Measurements from ENCODE around the gene SPG7.

Gene SPG7

DNA sequence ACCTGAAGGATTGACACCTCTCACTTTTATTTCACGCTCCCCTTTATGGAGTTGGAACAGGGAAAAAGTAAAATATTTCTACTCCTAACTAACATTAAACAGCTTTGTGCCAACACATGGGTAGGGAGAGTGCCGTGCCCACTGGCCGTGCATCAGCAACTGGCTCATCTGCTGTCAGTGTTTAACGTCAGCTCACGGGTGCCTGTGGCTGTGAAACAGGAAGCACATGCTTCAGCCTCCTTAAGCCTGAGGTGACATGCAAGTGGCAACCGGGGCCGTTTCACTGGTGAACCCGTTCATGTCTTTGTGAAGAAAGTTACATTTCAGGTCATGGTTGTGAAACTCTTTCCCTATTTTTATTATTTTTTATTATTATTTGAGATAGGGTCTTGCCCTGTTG is 3.2 kb downstream of the SPG7 start:
- FAIRE-seq, result no peak
- DNase-seq (ENCODE audit: low spot score), result no peak

DNA sequence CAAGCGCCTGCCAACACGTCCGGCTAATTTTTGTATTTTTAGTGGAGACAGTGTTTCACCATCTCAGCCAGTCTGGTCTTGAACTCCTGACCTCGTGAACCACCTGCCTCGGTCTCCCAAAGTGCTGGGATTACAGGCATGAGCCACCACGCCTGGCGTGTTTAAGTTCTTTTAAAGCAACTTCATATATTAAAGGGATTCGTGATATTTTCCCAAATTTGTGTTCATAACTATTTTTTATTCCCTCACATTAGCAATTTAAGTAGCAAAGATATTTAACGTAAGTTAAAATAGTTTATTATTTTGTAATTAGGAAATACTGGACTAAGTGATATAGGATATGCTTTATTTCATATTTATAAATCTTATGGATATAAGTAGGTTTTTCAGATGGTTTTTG is 4.2 kb downstream of the SPG7 start:
- DNase-seq (ENCODE audit: low spot score) (no peak), FAIRE-seq (no peak)

DNA sequence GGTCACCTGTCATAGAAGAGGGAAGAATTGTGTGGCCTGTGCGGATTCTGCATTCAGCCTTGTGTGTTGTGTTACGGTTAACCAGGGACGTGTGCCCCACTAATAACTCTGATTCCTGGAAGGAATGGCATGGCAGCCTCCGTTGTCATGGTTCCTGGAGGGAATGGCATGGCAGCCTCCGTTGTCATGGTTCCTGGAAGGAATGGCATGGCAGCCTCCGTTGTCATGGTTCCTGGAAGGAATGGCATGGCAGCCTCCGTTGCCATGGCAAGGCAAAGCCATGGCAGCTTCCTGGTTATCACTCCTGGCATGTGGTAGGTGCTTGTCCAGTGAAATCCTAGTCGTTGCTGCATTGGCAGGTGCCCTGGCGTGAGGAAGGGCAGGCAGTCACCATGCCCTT is 8.9 kb downstream of the SPG7 start:
- FAIRE-seq, result no peak
- no peak for DNase-seq (ENCODE audit: low spot score)

DNA sequence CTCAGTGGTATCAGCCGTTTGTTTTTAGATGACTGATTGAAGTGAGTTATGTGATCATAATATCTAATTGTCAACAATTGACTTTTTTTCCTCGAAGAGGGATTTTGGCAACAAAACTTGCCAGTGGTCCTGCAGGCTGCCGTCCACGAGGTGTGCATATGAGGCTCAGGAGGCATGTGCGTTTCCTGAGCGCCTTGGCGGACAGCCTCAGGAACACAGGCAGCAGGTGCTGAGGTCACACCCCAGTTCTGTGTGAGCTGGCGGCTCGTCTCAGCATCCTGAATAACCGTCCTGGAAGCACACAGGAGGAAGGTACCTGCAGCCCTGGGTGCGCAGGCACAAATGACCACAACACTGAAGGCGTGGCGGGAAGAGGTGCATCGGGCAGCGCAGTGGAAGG is 11.7 kb downstream of the SPG7 start:
- DNase-seq (ENCODE audit: low spot score), result no peak
- FAIRE-seq, result no peak

DNA sequence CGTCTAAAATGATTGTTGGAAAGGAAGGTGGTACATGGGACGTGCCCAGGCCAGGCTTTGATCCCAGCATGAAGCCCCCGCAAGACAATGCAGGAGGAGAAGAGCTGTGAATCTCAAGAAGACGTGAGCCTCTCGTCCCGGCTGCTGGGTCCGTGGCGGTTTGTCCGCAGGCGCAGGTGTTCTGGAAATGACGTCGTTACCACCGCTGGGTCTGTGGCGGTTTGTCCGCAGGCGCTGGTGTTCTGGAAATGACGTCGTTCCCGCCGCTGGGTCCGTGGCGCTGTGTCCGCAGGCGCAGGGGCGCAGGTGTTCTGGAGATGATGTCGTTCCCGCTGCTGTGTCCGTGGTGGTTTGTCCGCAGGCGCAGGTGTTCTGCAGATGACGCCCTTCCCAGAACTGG is 14.1 kb downstream of the SPG7 start:
- DNase-seq (ENCODE audit: low spot score), result no peak
- no peak for FAIRE-seq

DNA sequence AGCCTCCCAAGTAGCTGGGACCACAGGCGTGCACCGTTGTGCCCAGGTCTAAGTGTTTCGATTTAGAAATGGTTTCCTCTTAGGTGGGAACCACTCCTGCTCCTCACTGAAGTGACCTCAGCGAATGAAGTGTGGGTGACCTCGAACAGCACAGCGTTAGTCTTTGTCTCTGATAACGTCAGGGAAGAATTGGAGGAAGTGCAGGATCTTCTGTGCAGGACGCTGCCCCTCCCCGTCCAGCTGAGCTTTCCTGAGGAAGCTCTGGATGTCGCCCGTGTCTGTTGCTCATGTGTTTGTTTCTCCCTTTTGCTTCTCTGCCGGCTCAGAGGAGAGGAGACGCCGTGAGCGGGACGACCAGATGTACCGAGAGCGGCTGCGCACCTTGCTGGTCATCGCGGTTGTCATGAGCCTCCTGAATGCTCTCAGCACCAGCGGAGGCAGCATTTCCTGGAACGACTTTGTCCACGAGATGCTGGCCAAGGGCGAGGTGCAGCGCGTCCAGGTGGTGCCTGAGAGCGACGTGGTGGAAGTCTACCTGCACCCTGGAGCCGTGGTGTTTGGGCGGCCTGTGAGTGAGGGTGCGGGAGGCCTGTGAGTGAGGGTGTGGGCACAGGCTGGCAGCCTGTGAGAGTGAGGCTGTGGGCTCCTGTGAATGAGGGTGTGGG is 15.6 kb downstream of the SPG7 start:
- FAIRE-seq (no peak), DNase-seq (ENCODE audit: low spot score) (no peak)

DNA sequence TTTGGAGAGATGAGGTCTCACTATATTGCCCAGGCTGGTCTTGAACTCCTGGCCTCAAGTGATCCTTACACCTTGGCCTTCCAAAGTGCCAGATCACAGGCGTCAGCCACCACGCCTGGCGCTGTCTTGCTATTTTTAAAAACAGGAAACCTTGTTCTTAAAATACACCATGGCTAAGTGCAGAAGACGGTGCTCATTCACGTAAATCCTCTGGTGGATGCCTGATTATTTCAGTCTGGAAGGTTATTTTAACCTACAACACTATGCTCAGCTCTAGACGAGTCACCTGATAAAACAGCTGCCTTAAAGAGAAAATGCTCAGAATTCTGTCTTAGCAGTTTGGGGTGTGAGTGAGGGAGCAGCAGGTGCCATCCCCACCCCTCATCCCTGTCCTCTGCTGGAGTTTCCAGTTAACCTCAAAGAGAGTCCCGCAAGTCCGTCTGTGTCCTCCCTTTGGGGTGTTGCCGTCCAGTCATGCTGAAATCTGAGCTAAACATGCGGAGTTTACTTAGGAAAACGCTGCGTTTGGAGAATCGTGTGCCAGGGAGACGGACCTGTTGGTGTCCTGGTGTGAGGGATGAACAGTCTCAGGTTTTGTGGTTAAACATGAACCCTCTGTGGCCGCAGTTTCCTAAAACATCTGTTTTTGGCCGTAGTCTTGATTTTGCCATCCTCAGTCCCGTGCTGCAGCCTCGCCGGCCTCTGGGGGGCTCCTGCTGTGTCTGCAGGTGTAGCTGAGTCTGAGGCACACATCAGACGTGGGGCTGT is 17.1 kb downstream of the SPG7 start:
- DNase-seq (ENCODE audit: low spot score), result no peak
- no peak for FAIRE-seq

DNA sequence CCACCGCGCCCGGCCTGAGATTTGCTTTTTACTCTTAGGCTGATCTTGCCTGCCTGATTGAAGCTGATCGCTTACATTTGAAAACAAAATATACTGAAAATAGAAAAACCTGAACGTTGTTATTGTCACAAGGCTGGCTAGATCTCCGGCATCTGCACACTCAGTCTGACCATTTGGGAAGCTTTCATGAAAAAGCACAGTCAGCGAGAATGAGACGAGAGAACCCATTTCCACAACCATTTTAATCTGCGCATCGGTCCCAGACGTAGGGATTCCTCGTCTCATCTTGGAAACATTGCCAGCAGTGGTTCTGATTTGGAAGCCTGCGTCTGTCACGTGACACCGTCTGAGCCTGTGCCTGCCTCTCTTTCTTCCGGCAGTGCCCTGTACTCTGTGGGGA is 20.9 kb downstream of the SPG7 start:
- FAIRE-seq, result no peak
- no peak for DNase-seq (ENCODE audit: low spot score)

DNA sequence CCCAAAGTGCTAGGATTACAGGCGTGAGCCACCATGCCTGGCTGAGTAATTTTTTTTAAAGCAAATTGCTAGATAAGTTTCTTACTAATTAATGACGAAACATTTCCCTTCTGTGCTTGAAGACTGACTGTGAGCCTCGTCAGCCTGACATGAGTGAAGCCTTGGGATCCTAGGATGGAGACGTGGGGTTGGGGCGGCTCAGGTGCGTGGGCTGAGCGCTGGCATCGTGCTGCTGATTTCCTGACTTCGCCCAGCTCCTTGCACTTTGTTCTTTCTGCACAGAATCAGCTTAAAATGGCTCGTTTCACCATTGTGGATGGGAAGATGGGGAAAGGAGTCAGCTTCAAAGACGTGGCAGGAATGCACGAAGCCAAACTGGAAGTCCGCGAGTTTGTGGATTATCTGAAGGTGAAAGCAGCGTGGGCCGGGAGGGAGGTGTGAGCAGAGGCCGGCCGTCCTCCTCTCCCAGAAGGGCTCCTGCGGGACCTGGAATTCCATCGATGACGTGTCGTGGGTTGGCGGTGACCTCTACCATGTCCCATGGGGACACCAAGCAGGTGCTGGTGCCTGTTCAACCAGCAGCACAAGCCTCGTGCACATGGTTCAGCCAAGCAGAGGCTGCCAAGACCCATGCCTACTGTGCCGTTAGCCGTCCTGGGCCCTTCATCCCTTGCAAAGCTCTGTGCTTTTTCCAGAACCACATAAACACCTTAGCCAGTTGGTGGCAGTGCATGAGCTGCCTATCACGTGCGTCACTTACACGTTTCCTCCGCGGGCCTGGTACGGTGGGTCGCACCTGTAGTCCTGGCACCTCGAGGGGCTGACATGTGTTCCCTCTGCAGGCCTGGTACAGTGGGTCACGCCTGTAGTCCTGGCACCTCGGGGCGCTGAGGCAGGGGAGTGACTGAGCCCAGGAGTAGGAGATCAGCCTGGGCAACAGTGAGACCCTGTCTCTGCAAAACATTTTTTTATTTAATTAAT is 22.5 kb downstream of the SPG7 start:
- DNase-seq (ENCODE audit: low spot score) (no peak), FAIRE-seq (no peak)

DNA sequence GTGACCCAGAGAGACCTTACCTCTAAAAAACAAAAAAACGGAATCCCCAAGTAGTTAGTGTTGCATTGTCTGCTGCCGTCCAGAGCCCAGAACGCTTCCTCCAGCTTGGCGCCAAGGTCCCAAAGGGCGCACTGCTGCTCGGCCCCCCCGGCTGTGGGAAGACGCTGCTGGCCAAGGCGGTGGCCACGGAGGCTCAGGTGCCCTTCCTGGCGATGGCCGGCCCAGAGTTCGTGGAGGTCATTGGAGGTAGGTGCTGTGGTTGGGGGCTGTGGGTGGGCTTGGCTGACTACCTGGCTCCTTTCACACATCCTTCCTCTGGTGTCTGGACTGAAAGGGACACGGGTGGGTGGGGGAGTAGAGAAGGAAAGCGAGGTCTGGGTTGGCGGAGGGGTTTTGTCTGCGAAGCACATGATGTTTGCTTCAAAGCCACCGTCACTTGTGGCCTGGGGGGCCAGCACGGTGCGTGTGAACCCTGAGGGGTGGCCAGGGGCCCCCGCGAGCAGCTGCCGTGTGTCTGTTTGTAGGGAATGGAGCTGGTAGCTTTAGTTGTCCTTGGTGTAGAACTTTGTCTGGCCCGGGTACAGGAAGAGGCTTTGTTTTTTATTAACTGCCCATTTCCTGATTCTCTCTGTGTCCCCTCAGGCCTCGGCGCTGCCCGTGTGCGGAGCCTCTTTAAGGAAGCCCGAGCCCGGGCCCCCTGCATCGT is 23.8 kb downstream of the SPG7 start:
- no peak for DNase-seq (ENCODE audit: low spot score)
- FAIRE-seq, result no peak

DNA sequence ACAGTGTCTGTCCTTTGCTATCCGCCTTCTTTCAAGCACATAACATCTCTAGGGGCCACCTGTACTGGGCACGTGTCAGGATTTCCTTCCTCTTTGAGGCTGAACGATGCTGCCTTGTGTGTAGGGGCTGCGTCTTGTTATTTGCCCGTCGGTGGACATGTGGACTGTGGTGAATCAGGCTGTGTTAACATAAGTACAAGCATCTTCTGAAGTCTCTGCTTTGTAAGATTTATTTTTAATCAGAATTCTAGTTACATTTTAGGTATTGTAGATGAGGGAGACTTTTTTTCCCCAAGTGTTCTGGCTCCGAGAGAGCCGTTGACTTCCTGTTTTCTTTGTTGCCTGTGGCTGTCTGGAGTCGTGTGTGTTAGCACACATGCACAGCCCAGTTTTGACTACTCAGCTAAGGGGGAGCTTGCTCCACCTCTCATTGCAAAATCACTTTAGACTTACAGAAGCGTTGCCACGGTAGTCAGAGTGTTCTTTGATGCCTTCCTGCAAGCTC is 26.1 kb downstream of the SPG7 start:
- FAIRE-seq, result no peak
- no peak for DNase-seq (ENCODE audit: low spot score)

DNA sequence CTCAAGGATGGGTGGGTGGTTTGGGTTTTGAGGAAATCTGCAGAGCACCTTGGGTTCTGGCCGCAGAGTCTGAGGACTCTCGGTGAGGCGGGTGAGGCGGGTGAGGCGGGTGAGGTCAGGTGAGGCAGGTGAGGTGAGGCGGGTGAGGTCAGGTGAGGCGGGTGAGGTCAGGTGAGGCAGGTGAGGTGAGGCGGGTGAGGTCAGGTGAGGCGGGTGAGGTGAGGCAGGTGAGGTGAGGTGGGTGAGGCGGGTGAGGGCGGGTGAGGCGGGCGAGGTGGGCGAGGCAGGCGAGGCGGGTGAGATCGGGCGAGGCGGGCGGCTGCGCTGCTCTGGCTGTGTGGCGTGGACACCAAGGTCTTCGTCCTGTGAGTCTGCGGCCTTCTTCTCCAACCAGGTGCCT is 28.2 kb downstream of the SPG7 start:
- no peak for FAIRE-seq
- no peak for DNase-seq (ENCODE audit: low spot score)

DNA sequence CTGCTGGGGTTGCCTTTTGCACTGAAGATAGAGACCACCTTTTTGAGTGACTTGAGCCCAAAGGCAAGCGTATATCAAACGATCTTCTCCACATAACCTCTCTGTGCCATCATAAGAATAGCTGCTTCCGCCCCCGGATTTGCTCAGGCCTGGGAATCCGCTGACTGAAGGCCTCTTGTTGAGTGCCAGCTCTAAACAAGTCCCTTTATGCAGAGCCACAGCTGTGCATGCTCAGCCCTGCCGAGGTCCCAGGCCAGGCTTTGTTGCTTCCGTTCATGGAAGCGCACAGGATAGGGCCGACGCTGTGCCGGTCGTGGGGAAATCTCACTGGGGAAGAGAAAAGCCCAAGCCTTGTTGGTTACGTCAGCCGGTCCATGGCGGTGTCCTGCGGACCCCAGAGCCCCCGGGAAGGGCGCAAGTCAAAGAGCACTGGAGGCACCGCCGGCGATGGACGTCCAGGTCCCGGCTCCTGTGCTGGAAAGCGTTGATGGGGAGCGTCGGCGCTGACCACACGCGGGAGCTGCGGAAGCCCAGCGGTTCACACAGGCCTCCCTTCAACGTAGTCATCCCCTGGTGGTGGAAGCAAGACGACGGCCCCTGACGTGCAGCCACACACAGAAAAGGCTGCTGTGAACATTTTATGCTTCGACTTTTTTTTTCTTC is 28.8 kb downstream of the SPG7 start:
- no peak for FAIRE-seq

DNA sequence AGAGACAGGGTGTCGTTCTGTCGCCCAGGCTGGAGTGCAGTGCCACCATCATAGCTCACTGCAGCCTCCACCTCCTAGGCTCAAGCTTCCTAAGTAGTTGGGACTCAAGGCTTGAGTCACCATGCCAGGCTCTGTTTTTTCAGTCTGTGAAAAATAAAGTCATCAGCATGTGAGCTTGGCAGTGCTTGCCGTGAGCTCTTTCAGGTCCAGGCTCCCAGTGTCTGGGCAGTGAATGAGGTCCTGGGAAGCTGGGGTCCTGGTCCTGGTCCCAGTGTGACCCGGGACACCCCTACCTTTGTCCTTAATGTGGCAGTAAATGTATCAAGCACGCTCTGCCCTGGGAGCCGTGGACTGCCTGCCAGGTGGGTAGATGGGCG is 29.3 kb downstream of the SPG7 start:
- FAIRE-seq (no peak), DNase-seq (ENCODE audit: low spot score) (no peak)

More for the DNA sequence above, 28.8 kb downstream of the SPG7 start:
- no peak for DNase-seq (ENCODE audit: low spot score)

DNA sequence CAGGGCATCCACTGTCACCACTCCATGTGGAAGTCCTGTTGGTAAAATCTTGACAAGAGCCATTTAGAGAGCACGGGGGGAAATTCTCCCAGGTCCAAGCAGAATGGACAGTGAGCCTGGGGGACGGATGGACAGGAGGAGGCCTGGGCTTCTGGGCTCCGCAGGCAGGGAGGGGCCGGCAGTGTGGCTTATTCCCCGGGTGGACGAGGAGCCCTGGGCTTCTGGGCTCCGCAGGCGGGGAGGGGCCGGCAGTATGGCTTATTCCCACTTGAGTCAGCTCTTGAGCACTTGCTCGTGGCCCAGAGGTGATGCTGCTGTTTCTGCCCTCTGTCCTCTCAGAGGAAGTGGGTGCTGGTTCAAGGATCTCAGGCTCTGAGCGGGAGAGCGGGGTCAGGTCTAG is 30.1 kb downstream of the SPG7 start:
- no peak for FAIRE-seq

DNA sequence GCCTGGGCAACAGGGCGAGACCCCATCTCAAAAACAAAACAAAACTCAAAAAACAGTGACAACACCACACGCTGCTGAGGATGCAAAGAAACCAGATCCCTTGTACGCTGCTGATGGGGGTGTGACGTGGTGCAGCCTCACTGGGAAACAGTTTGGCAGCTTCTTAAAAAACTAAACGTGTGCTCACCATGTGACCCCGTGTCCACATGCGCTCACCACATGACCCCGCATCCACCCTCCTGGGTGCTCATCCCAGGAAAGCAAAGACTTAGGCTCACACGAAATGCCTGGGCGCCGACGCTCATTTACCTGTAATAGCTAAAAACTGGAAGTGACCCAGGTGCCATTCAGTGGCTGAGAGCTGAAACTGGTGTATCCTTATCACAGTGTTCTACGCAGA is 32.4 kb downstream of the SPG7 start:
- FAIRE-seq (no peak), DNase-seq (ENCODE audit: low spot score) (no peak)

More for the DNA sequence above, 30.1 kb downstream of the SPG7 start:
- no peak for DNase-seq (ENCODE audit: low spot score)

DNA sequence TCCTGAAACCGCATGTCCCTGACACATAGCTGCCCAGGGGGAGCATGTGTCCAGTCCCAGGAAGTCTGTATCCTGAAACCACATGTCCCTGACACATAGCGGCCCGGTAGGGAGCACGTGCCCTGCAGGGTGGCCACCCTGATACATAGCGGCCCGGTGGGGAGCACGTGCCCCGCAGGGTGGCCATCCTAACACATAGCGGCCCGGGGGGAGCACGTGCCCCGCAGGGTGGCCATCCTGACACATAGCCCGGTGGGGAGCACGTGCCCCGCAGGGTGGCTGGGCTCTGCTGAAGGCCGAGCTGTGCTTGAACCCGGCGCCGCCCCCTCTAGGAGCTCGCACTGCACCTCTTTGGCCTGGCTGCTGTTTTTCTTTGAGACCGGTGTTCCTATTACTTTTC is 33.6 kb downstream of the SPG7 start:
- no peak for DNase-seq (ENCODE audit: low spot score)
- no peak for FAIRE-seq

DNA sequence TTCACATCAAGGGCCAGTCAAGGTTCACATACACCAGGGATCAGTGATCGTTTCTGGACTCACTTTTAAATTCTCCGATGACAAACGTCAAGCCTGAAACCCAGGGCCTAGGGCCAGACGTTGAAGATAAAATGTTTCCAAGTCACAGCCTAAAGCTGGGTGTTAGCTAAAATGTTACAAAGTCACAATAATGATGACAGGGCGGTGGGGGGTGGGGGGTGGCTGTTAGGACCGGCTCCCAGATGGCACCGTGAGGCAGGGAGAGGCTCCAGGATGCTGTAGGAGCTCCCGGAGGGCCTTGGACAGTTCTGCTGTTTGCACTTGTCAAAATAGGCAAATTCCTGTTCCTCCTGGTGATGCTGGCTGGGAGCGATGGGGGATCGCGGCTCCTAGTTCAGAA is 35.9 kb downstream of the SPG7 start:
- FAIRE-seq, result no peak
- DNase-seq (ENCODE audit: low spot score), result no peak

DNA sequence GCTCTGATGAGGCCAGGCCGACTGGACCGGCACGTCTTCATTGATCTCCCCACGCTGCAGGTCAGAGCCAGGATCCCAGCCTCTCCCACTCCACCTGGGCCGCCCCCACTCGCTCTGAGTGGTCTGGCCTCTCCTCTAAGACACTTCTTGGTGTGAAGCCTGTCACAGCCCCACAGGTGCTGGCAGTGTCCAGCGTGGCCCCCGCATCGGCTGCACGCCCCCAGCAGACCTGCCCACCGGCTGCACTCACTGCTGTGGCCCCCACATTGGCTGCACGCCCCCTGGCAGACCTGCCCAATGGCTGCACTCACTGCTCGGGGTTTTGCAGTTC is 36.5 kb downstream of the SPG7 start:
- FAIRE-seq, result no peak
- no peak for DNase-seq (ENCODE audit: low spot score)

DNA sequence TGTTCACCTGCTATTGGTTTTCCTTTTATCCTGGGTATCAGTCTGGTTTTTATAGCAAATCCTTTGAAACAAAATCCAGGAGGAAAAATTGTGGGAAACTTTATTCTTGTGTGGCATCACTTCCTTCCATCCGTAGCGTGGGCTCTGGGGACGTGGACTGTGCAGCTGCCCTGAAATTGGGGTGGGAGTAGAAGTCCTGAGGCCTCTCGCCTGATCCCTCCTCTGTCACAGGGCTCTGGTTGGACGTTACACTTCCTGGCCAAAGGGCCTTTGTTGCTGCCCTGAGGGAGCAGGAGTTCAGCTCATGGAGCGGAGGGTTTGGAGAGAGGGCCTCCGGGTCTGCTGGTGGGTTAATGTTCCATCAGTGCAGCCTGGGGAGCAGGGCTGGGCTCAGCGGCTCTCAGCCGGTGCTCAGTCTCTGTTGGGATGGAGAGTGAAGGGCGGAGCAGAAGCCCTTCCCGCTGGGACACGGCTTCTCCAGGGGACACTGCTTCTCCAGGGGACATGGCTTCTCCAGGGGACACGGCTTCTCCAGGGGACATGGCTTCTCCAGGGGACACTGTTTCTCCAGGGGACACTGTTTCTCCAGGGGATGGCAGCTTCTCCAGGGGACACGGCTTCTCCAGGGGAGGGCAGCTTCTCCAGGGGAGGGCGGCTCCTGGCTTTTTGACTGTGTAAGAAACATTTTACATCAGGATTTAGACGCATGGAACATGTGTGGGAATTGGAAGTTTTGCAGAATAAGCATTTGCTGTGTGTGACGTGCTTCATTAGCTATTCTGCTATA is 37.0 kb downstream of the SPG7 start:
- FAIRE-seq (no peak), DNase-seq (ENCODE audit: low spot score) (no peak)

Data from RCC 7860 (cell line).